Fibroblast of pulmonary artery (primary cell): ENCODE measurements around the gene FLT1.
A peak's percentile ranks its signal among the peaks of the same experiment; 100 is the strongest.

Experiments
- DNase-seq: peaks from one replicate; pipeline ENCODE4 v3.0.0-alpha.2; 2010; ENCODE audit warnings: low read depth
- H3K4me3 ChIP-seq: replicated peaks from 2 replicates; pipeline ENCODE4 v1.5.1; 2011; ENCODE audit warnings: low read depth, mild to moderate bottlenecking, control low read depth, low read length, moderate library complexity
- CTCF ChIP-seq: IDR thresholded peaks from 2 replicates; pipeline ENCODE4 v1.5.1; 2011; ENCODE audit warnings: mild to moderate bottlenecking, control low read depth, low read length, inconsistent platforms; ENCODE audit errors: missing control alignments

Gene FLT1

GRCh38 chr13:28455580-28456194 is 39.2 kb downstream of the FLT1 start:
- no peak overlapping the region for H3K4me3 ChIP-seq
- no peak for DNase-seq
- no peak for TF ChIP-seq CTCF

- no peak overlapping the region for H3K4me3 ChIP-seq
- TF ChIP-seq CTCF, result no peak
- DNase-seq, result no peak
Measured at GRCh38 chr13:28452755-28453154, 42.2 kb downstream of the FLT1 start.

GRCh38 chr13:28451482-28452217 is 43.3 kb downstream of the FLT1 start:
- DNase-seq, result peak; percentile 72
- no peak for TF ChIP-seq CTCF
- peak overlapping the region; percentile 28 for H3K4me3 ChIP-seq

GRCh38 chr13:28449826-28450773 is 44.8 kb downstream of the FLT1 start:
- no peak for TF ChIP-seq CTCF
- no peak for DNase-seq

GRCh38 chr13:28448651-28449358 is 46.1 kb downstream of the FLT1 start:
- no peak overlapping the region for H3K4me3 ChIP-seq
- DNase-seq, result no peak
- no peak for TF ChIP-seq CTCF

More at GRCh38 chr13:28449826-28450773, 44.8 kb downstream of the FLT1 start:
- no peak overlapping the region for H3K4me3 ChIP-seq

- no peak overlapping the region for H3K4me3 ChIP-seq
- no peak for DNase-seq
- TF ChIP-seq CTCF, result no peak
Measured at GRCh38 chr13:28447989-28448388, 46.9 kb downstream of the FLT1 start.
